ENCODE measurements around the gene VDAC1. TPM values are rescaled to one million over a fixed set of nuclear protein-coding genes. Genes with fewer than 3 reads are reported as not detected.

VDAC1 gene
- total and polyA plus RNA-seq, 2 of the 8 experiments (the other 6 are each of a cell fraction or from before 2014, with no cell fraction given) = 111 to 301 TPM

DNA sequence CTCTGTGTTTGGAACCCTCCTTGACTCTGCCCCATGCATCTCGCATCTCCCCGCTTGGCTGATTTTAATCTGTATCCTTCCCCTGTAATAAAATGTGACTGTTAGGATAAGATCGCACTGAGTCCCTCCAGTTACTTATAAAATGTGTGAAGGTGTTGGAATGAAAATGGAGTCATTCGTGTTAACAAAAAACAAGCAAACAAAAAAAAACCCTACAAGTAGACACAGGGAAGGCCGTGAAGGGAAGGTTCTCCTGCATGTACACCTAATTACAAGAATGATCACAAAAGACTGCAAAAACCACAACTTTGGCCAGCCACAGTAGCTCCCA is 14.2 kb upstream of the VDAC1 start:
- POLR2A ChIA-PET (ENCODE audit: partially characterized antibody) = no interaction called here
- no peak overlapping the region for H2BK120ac ChIP-seq (replicated peaks; ENCODE audit: low read depth, low read length)

More for the DNA sequence above, 14.2 kb upstream of the VDAC1 start:
- Histone ChIP-seq H4K8ac (ENCODE audit: extremely low read depth, insufficient read depth, low read length) (no peak overlapping the region), H3K79me1 (ENCODE audit: low read depth, low read length) (no peaks in the 10 kb centered on the region), H3K4me3 (ENCODE audit: extremely low read depth in 1 of 4, insufficient read depth in 2 of 4, low read depth in 3 of 4, low read length in 4 of 4) (no peak overlapping the region), H3K9ac (replicated peaks in 1 of 4; ENCODE audit: extremely low read depth in 1 of 4, low read depth in 3 of 4, low read length in 3 of 4) (no peak overlapping the region), H2BK12ac (ENCODE audit: low read depth, low read length) (no peak overlapping the region), H3K36me3 (ENCODE audit: control insufficient read depth in 2 of 4, insufficient read depth in 4 of 4, low read length in 3 of 4) (no peaks in the 10 kb centered on the region), H3K14ac (ENCODE audit: insufficient read length) (no peak overlapping the region), H3K56ac (replicated peaks; ENCODE audit: insufficient read length, low read depth, low read length) (no peak overlapping the region), H4K20me1 (replicated peaks in 1 of 2; ENCODE audit: control insufficient read depth in 1 of 2, insufficient read depth in 2 of 2, low read length in 2 of 2) (no peaks in the 10 kb centered on the region), H3K27me3 (replicated peaks in 1 of 4; ENCODE audit: control insufficient read depth in 3 of 4, extremely low read depth in 1 of 4, insufficient read depth in 3 of 4, low read length in 3 of 4) (no peaks in the 10 kb centered on the region), H3K4ac (replicated peaks; ENCODE audit: insufficient read length, low read depth, low read length) (no peak overlapping the region), H2BK5ac (ENCODE audit: low read depth, low read length) (no peak overlapping the region), H4K5ac (ENCODE audit: insufficient read length, low read depth, low read length) (no peak overlapping the region), H3K23ac (ENCODE audit: insufficient read length) (no peak overlapping the region), H3K9me3 (ENCODE audit: insufficient read depth in 2 of 2, low read depth in 1 of 2, low read length in 1 of 2) (no peaks in the 10 kb centered on the region), H2AK5ac (ENCODE audit: low read depth, low read length) (no peak overlapping the region), H3K4me1 (replicated peaks in 1 of 4; ENCODE audit: control insufficient read depth in 3 of 4, insufficient read depth in 4 of 4, low read length in 3 of 4) (peaks cover 0 to 5% (median 2%) of the 10 kb centered on the region in 4 experiments; a peak in 3 of 7 replicates), H2AFZ (ENCODE audit: low read length) (no peak overlapping the region), H4K91ac (replicated peaks; ENCODE audit: insufficient read length, low read length) (no peak overlapping the region), H3K27ac (ENCODE audit: low read depth, low read length) (no peak overlapping the region), H3K23me2 (ENCODE audit: low read depth, low read length) (no peaks in the 10 kb centered on the region; the same call in 1 of the 2 replicates), H2BK15ac (ENCODE audit: low read length) (no peak overlapping the region), H3K18ac (ENCODE audit: extremely low read depth, low read length) (no peak overlapping the region), H3K79me2 (ENCODE audit: control insufficient read depth in 1 of 2, insufficient read depth in 2 of 2, low read length in 2 of 2) (no peaks in the 10 kb centered on the region), H2BK20ac (ENCODE audit: low read length) (no peak overlapping the region), H3K4me2 (ENCODE audit: insufficient read depth in 1 of 2, low read depth in 2 of 2, low read length in 2 of 2) (no peak overlapping the region)
- DNase-seq (ENCODE audit: low read depth in 1 of 2, low spot score in 2 of 2) (no peak), FAIRE-seq (no peak)
- CTCF ChIA-PET (ENCODE audit: partially characterized antibody) = interaction anchor here (0.6 to 5.2 kb wide), 7 partner anchors 8 to 866 kb away, joined by 3 to 23 read pairs (median 7); no protein-coding TSS in a partner anchor
- 92% methylated on average over 5 of the region's 5 CpGs; no CpG with 5 or more reads in 1 of the 2 experiments for WGBS, 2 experiments (ENCODE audit: extremely low coverage in 1 of 2, insufficient coverage in 1 of 2, insufficient read length in 1 of 2, insufficient replicate concordance in 2 of 2, low coverage in 1 of 2, low lambda C conversion rate in 2 of 2, missing lambda C conversion rate in 1 of 2)
- TF ChIP-seq KDM1A (IDR thresholded peaks at IDR 0.05; ENCODE audit: borderline replicate concordance, low read length) (no peak), KDM4A (IDR thresholded peaks at IDR 0.05; ENCODE audit: low read depth, low read length, severe bottlenecking) (no peak)

Data from H1 (cell line).